GM19025 (cell line): Measurements from ENCODE around the gene PRH1.

Experiments used
- ATAC-seq: cut with Tn5 transposase; IDR thresholded peaks from one replicate; pipeline ENCODE4 v1.9.1; 2021; ENCODE audit warnings: mild to moderate bottlenecking, low read depth, moderate library complexity; ENCODE audit not compliant: unreplicated experiment

PRH1 gene

DNA sequence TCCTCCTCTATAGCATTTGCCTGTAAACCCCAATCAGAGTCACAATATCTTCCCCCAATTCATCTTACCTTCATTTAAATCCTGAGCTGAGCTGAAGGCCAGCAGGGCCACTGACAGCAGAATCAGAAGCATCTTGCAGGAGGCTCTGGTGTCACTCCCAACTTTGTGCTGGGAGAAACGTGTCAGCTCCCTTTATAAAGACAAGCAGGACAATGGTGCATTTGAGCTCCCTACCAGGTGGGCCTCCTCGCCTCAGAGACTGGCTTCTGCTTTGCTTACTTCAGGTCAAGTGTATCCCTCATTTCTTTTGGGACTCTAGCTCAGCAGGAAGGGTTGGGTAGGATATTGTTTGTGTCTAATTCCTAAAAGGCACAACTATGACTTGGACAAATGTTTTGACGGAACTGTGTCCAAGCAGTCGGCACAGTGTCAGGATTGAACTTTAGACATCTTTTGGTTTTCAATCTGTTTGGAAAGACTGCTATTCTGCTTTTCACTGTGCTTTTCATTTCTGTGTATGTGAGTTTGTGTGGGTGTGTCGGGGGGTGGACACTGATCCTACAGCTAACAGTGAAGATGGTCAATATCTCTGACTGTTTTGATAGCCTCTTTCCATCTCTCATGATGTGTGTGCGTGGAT lies at the start of gene PRH1:
PRH1 (minus strand) TSS at position 170 of the 640 bp plus-strand sequence; CDS start at position 132, 38 bp downstream.
- ATAC-seq = no peak

DNA sequence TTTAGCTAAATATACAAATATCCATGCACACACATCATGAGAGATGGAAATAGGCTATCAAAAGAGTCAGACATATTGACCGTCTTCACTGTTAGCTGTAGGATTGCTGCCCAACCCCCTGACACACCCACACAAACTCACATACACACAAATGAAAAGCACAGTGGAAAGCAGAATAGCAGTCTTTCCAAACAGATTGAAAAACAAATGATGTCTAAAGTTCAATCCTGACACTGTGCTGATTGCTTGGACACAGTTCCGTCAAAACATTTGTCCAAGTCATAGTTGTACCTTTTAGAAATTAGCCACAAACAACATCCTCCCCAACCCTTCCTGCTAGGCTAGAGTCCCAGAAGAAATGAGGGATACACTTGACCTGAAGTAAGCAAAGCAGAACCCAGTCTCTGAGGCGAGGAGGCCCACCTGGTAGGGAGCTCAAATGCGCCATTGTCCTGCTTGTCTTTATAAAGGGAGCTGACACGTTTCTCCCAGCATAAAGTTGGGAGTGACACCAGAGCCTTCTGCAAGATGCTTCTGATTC lies 44.8 kb upstream of the PRH1 start, which contains the start of gene PRH2:
PRH2 (plus strand) TSS at position 491 of the 541 bp plus-strand sequence; CDS start at position 529, 38 bp downstream.
- no peak for ATAC-seq

DNA sequence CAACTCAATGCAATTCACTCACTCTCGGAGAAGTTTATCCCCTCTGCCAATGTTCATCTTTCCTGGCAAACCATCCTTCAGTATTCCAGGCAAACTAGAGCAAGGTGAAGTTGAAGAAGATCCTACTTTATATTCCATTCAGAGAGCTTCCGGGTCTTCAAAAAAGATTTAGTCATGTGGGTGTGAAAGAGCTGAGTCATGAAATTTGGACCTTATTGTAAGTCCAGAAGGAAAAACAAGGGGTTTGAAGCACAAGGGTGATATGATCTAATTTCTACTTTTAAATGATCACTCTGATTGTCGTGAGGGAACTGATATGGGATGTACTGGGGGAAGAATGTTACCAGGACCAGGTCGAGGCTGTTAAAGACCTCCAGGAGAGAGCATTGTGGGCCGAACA lies 42.2 kb upstream of the PRH1 start:
- ATAC-seq = no peak

DNA sequence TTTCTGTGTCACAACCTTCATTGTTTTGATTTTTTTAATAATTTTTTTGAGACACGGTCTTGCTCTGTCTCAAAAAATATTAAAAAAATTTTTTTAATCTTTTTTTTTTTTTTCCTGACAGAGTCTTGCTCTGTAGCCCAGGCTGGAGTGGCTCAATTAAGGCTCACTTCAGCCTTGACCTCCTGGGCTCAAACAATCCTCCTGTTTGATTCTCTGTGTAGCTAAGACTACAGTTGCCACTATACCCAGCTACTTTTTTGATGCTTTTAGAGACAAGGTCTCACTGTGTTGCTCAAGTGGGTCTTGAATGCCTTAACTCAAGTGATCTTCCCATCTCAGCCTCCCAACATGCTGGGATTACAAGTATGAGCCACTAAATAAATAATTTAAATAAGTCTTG lies 35.8 kb upstream of the PRH1 start:
- no peak for ATAC-seq

DNA sequence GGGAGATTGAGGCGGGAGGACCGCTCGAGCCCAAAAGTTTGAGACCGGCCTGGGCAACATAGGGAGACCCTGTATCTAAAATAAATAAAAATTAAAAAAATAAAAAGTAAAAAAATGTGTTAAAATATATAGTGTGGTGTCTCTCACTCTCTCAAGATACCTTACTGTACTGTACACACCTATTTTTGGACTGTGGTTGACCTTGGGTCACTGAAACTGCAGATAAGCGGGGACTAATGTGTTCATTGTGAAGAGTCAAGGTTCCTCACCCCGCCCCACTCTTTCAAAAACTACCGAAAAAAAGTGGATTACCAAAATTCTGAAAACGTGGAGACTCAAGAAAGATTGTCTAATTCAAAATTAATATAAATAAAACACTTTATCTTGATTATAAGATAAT lies 26.3 kb upstream of the PRH1 start:
- no peak for ATAC-seq

DNA sequence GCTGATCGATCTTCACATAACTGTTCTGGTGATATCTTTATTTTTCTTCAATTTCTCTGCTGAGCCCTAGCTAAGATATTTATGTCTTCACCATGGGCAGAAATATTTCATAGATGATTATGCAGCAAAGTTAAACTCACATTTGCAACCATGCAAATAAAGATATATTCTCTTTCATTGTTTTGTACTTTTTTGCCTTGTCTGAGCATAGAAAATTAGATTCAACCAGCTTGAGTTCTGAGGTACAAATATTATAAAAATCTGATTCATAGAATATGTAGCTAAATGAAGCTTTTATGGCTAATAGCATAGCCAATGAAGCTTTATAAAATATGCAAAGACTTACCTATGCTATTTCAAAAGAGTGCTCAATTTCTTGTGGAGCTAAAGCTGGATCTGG lies 25.4 kb upstream of the PRH1 start, which contains the start of gene TAS2R13:
TAS2R13 (minus strand) TSS at position 101 of the 400 bp plus-strand sequence. CDS start 264 bp downstream, outside the sequence.
- no peak for ATAC-seq

DNA sequence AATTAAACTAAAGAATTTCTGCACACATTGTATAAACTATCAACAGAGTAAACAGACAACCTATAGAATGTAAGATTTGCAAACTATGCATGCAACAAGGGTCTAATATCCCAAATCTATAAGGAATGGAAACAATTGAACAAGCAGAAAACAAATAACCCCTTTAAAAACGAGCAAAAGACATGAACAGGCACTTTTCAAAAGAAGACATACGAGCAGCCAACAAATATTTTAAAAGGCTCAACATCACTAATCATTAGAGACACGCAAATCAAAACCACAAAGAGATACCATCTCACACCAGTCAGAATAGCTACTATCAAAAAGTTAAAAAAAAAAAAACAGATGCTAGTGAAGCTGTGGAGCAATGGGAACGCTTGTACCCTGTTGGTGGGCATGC lies 20.6 kb upstream of the PRH1 start:
- ATAC-seq = no peak

DNA sequence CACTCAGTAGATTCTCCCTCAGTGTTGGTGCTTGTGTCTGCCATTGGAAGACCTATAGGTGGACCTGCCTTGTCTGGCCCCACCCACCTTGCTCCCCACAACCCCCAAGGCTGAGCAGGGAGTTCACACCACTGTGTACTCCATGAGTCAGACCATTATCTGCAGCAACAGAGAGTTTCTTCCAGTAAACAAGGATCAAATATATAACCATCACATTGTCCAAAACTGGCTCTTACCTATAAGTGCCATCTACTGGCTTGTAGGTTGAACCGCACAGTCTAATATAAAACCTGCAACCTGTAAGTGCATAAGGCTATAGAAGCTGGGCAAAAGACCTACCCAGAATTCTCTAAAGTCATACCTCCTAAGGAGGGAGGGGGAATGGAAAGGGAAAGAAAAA lies 17.4 kb upstream of the PRH1 start:
- ATAC-seq = no peak

DNA sequence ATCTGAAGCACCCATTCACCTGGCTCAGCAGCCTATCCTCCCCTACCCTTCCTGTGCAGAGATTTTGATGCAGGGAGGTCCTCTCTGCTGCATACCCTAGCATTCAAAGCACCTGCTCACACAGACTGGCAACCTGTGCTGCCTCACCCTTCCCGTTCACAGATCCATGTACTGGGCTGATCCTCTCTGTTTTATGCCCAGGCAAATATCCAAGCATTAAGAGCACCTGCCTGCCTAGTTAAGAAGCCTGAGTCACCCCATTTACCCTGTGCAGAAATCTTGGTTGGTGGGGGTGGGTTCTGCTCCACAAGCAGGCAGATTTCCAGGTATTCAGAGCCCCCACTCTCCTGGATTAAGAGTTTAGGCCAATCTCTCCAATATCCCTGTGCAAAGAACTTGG lies 16.9 kb upstream of the PRH1 start:
- no peak for ATAC-seq

DNA sequence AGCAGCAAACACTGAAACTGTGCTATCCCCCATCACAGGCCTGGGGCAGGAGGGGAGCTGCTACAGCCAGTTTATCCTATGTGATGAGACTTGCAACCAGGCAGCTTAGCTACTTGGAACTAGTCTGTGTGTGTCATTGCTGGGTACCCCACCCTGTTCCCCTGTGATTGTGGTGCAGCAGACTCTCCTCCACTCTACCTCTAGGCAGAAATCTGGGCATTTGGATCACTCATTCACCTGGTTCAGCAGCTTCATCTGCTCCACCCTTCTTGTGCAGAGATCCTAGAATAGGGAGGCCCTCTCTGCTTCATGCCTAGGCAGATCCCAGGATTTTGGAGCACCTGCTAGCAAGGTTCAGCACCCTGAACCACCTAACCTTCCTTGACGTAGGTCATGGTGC lies 16.5 kb upstream of the PRH1 start:
- no peak for ATAC-seq

DNA sequence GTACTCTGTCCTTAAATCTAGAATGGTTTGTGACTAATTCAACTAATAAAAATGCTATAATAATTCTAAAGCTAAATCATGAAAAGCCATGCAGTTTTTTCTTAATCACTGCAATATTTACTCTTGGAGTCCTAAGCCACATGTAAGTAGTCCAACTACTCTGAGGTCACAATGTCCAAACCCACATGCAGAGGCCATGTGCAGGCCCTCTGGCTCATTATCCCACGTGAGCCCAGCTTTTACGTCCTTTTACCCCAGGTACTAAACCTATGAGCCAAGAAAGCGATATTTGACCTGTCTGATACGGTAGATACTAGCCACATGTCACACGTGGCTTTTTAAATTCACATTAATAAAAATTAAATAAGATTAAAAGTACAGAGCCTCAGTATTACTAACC lies 12.8 kb upstream of the PRH1 start:
- ATAC-seq = no peak

DNA sequence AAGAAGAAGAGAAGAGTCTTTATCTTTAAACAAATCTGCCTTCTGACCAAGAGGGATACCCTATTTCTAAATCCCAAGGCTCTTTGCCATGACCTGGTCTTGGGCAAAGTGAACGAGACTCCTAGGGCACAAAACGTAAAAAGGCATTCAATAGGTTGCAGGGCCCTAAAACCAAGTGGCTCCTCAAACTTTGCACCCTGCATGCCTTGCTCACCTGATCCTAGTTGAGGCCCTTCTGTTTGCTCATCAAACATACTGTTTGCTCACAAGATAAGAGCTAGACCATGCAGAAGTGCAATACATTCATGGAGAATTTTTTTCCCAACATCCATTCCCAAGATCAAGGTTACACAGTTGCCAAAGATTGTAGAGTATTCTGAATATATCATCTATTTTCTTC lies 7.9 kb upstream of the PRH1 start:
- ATAC-seq = no peak

DNA sequence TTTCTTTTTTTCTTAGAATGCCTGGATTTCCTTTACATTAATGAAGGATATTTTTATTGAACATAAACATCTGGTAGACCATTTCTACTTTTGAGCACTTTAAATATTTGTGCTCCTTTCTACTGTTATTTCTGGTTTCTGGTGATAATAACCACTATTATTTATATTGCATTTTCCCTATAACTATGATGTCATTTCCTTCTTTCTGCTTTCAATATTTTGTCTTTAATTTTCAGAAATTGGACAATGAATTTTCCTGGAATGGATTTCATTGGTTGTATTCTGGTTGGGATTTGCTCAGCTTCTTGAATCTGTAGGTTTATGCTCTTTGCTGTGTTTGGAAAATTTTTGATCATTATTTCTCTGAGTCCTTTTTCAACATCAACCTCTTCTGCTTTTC lies 5.2 kb upstream of the PRH1 start:
- ATAC-seq = no peak

DNA sequence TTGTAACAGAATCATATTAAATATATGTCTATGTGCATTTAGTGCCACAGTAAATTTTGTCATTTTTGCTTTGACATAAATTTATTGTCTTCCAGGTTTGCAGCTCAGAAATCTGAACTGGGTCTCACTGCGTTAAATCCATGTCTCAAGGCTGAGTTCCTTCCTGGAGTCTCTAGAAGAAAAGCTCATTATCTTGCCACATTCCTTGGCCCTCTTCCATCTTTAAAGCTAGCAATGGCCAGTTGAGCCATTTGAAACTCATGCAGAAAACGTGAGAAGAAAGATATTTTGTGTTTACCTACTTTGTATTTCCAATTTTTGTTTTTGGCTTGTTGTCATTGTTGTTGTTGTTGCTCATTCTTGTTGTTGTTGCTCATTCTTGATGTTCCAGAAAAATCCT lies 10.7 kb downstream of the PRH1 start:
- no peak for ATAC-seq

DNA sequence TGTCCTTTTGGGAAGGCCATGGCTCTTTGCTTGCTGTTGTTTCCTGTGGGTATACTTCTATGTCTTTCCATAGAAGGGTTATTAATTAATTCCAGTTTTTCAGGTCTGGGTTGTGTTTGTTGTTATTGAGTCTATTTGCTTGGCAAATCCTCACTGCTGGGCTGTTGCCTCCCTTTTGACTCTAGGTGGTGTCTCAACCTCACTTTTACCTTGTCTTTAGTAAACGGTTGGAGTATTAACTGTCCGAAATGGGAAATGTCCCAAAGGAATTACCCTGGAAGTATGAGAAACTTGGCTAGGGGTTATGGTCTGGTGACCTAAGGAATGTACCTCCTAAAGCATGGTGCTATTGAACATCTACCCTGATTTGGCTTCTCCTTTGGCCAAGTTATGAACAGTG lies 16.7 kb downstream of the PRH1 start:
- ATAC-seq = no peak

DNA sequence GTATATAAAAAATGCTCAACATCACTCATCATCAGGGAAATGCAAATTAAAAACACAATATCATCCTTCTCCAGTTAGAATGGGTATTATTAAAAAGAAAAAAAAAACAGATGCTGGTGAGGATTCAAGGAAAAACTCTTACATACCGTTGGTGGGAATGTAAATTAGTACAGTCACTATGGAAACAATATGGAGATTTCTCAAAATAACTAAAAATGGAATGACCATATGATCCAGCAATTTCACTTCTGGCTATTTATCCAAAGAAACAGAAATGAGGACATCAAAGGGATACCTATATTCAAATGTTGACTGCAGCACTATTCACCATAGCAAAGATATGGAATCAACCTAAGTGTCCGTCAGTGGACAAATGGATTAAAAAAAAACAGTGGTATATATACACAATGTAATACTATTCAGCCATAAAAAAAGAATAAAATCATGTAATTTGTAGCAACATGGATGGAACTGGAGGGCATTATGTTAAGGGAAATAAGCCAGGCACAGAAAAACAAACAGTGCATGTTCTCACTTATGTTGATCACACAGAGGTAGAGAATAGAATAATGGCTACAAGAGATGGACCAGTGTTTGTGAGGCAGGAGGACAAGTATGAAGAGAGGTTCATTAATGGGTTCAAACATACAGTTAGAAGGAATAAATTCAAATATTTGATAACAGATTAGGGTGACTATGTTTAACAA lies 20.4 kb downstream of the PRH1 start:
- no peak for ATAC-seq

DNA sequence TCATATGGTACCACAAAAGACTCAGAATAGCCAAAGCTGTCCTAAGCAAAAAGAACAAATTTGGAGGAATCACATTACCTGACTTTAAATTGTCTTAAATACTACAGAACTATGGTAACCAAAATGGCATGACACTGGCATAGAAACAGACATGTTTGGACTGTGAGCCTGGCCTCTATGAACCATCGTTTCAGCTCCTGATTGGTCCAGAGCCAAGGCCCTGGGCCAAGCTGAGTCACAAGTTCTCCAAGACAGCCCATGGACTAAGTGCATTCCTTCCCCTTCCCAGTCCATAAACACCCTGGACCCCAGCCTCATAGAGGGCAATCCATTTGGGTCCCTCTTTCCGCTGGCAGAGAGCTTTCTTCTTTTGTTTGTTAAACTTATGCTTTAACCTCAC lies 22.7 kb downstream of the PRH1 start:
- no peak for ATAC-seq

DNA sequence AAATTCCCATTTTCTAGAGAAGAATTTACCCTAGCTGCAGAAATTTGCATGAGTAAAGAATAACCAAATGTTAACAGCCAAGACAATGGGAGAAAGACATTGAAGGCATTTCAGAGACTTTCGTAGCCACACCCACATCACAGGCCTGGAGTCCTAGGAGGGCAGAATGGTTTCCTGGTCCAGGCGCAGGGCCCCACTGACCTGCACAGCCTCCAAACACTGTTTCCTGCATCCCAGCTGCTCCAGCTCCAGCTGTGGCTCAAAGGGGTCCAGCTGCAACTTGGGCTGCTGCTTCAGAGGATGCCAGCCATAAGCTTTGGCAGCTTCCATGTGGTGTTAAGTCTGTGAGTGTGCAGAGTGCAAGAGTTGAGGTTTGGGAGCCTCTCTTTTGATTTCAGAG lies 28.2 kb downstream of the PRH1 start:
- no peak for ATAC-seq

DNA sequence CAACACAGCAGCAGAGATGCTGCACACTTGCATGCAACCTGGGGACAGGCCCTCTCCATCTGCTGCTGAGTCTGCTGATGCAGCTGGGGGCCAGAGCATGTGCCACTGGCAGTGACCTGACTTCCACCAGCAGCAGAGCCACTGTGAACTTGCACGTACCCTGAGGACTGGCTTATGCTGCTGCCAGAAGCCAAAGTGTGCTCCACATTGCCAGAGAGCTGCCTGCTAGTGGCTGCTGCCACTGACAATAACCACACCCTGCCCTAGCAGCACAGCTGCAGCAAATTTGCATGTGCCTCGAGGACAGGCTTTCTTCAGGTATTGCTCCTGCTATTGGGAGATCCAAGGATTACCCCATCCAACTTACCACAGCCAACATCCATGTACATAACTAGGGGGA lies 30.3 kb downstream of the PRH1 start:
- no peak for ATAC-seq

DNA sequence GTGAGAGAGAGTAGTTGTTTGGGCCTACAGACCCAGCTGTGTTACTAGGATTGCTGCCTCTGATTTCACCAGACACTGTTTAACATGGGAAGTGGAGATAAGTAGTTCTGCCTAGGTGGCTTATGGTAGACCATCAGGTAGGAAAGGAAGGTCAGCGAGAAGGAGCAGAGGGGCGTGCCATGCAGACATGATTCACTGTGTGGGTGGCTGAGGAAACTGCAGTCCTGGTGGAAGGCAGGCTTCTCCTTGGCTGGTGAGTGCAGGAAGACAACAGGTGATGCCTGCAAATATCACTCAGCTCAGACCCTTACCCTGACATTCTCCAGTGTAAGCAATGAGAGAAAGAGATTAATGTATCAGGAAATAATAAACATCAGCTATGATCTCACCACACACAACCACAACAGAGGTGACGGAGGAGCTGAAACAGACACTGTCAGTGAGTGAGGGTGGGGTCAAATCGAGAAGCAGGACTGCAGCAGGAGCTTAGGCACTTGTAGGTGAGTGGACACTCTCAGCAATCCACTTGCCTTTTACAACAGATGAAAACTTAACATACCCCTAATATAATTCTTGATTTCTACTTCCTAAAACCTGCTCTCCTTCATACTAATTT lies 32.7 kb downstream of the PRH1 start:
- no peak for ATAC-seq

DNA sequence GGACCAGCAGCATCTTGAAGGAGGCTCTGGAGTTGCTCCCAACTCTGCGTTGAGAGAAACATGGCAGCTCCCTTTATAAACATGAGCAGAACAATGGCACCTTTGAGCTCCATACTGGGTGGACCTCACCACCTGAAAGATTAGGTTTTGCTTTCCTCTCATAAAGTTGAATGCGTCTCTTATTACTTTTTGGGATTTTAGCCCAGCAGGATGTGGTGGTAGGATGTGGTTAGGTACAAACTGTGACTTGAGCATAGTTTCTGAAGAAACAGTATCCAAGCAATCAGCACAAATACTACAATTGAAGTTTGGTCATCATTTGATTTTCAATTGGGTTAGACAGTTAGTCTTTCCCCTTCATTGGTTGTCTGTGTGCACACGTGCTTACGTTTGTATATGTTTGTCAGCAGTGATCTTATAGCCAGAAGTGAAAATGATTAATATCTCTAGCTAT lies 34.6 kb downstream of the PRH1 start, which contains the start of gene PRR4:
PRR4 (minus strand) TSS at position 51 of the 454 bp plus-strand sequence; CDS start at position 13, 38 bp downstream.
- no peak for ATAC-seq
